ENCODE data around the gene EPM2A.

DNA sequence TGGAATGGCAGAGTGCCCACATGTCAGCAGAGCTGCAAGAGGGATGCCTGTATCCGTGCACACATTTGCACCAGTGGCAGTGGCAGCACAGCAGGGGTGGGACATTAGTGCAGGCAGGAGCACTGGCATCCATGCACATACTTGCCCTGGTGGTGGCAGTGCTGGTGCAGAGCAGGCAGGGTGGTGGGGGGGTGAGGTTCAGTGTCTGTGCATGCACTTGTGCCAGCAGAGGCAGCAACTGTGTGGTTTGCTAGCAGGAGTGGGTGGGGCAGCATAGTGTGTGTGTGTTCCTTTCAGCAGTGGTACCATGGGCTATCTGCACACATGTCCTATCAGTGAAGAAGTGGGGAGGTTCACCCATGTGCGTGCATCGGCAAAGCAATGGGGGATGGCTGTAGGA, 151.6 kb downstream of the EPM2A start:
- no peak for TF ChIP-seq POLR2A (IDR thresholded peaks at IDR 0.05; ENCODE audit: low read depth, low read length)
- TF ChIP-seq, protein P1, sequence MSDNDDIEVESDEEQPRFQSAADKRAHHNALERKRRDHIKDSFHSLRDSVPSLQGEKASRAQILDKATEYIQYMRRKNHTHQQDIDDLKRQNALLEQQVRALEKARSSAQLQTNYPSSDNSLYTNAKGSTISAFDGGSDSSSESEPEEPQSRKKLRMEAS (IDR thresholded peaks at IDR 0.05; ENCODE audit: insufficient read depth, insufficient read length): no peak
- no peak for TF ChIP-seq MYC (IDR thresholded peaks at IDR 0.05; ENCODE audit: low read depth, low read length)
- TF ChIP-seq, protein P2, sequence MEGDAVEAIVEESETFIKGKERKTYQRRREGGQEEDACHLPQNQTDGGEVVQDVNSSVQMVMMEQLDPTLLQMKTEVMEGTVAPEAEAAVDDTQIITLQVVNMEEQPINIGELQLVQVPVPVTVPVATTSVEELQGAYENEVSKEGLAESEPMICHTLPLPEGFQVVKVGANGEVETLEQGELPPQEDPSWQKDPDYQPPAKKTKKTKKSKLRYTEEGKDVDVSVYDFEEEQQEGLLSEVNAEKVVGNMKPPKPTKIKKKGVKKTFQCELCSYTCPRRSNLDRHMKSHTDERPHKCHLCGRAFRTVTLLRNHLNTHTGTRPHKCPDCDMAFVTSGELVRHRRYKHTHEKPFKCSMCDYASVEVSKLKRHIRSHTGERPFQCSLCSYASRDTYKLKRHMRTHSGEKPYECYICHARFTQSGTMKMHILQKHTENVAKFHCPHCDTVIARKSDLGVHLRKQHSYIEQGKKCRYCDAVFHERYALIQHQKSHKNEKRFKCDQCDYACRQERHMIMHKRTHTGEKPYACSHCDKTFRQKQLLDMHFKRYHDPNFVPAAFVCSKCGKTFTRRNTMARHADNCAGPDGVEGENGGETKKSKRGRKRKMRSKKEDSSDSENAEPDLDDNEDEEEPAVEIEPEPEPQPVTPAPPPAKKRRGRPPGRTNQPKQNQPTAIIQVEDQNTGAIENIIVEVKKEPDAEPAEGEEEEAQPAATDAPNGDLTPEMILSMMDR (IDR thresholded peaks at IDR 0.05; ENCODE audit: extremely low read depth in 1 of 2, insufficient read depth in 1 of 2, low read depth in 1 of 2, low read length in 2 of 2): no peak
- no peak for TF ChIP-seq POLR2AphosphoS5 (IDR thresholded peaks at IDR 0.05; ENCODE audit: insufficient read depth, low read depth, low read length)
- no peak for TF ChIP-seq JUN (IDR thresholded peaks at IDR 0.05; ENCODE audit: borderline replicate concordance, insufficient read depth, insufficient read length, low read depth)
